T follicular helper cell (primary cell): ENCODE measurements around the gene CBX3.
"Not testable (repeated sequence)": the region's sequence is repeated elsewhere in the genome, so short reads cannot be mapped to it uniquely, and the experiment has no call there.

ENCODE experiments used
- DNase-seq: peaks from one replicate; pipeline ENCODE4 v3.0.0-alpha.2; 2020; ENCODE audit warnings: low read depth
- total RNA-seq, 2 experiments: gene quantifications; one replicate each; lab custom pipeline; 2026; lab: John Stamatoyannopoulos, UW

The CBX3 gene
- total RNA-seq, result 166 to 246 reads per million in 2 experiments

GRCh38 chr7:26201247-26202018 lies at the start of gene CBX3:
Gene CBX3 (plus strand): TSS chr7:26201745. CDS start chr7:26202999, 1,254 bp downstream.
- DNase-seq, result peak; percentile 76

GRCh38 chr7:26151953-26152781 lies 49.4 kb upstream of the CBX3 start, which contains the start of gene NFE2L3:
Gene NFE2L3 (plus strand): TSS chr7:26152198. CDS start chr7:26152499, 301 bp downstream.
- DNase-seq, result peak; percentile 64

GRCh38 chr7:26152782-26153240 lies 48.7 kb upstream of the CBX3 start:
- not testable (repeated sequence) for DNase-seq

- no peak for DNase-seq
These were observed 48.2 kb upstream of the CBX3 start for GRCh38 chr7:26153241-26153822.

- DNase-seq, result no peak
These were observed 47.4 kb upstream of the CBX3 start for GRCh38 chr7:26153823-26154783.

- DNase-seq, result no peak
These were observed 45.8 kb upstream of the CBX3 start for GRCh38 chr7:26155531-26156375.

- DNase-seq, result peak; percentile 30
These were observed 44.8 kb upstream of the CBX3 start for GRCh38 chr7:26156451-26157420.

GRCh38 chr7:26157520-26158105 lies 43.9 kb upstream of the CBX3 start:
- DNase-seq, result no peak

GRCh38 chr7:26159243-26159642 lies 42.3 kb upstream of the CBX3 start:
- no peak for DNase-seq

GRCh38 chr7:26160896-26161295 lies 40.6 kb upstream of the CBX3 start:
- DNase-seq, result no peak

- no peak for DNase-seq
These were observed 39.1 kb upstream of the CBX3 start for GRCh38 chr7:26162431-26162830.

GRCh38 chr7:26163804-26164203 lies 37.7 kb upstream of the CBX3 start:
- DNase-seq, result not testable (repeated sequence)

- no peak for DNase-seq
These were observed 35.4 kb upstream of the CBX3 start for GRCh38 chr7:26165950-26166683.

- no peak for DNase-seq
These were observed 34.8 kb upstream of the CBX3 start for GRCh38 chr7:26166684-26167266.

- DNase-seq, result no peak
These were observed 34.1 kb upstream of the CBX3 start for GRCh38 chr7:26167303-26167934.

- DNase-seq, result no peak
These were observed 33.0 kb upstream of the CBX3 start for GRCh38 chr7:26168458-26169023.

GRCh38 chr7:26169271-26169670 lies 32.3 kb upstream of the CBX3 start:
- no peak for DNase-seq
